ENCODE results near the gene STAB2. TPM values are rescaled to one million over a fixed set of nuclear protein-coding genes. Genes with fewer than 3 reads are reported as not detected.

STAB2 gene
- total and polyA plus RNA-seq, 4 donors, result 0.10 to 1.5 (median 0.58) TPM

DNA sequence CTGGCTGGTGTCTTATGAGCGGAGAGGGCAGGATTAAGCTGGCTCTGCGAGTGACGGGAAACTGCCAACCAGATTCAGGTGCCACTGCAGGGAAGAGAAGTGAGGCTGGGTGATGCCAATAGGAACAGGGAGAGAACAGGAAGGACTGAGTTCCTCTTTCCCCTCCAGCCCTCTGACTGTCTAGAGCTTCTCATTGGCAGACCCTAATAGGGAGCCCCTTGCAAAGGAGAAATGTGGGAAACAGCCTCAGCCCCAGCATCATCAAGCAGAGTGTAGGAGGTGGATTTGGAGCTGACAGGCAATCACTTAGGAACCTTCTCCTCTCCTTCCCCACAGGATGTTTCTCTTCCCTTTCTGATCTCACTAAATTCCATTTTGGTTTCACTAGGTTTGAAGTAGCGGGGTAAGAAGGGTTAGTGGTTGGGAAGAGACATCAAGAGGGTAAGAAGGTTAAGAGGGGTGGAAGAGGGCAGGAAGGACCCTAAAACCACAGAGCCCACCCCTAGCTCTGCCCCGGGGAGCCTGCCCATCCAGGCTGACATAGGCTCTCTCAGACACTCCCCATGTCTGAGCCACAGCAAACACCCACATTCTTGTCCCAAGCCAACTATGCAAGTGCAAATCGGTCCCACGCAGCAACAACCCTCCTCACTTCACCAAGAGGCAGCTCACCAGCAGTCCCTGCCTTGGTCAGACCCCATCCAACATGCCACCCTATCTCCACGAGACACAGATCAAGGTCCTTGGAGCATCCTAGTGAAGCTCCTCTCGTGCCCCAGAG, 111.1 kb downstream of the STAB2 start:
- Histone ChIP-seq H3K27ac (ENCODE audit: low read depth, low read length) (no peak overlapping the region), H3K4me1 (ENCODE audit: control insufficient read depth, insufficient read depth, low read length) (no peaks in the 10 kb centered on the region), H3K9me3 (ENCODE audit: control insufficient read depth, insufficient read depth, low read length) (no peaks in the 10 kb centered on the region), H3K27me3 (ENCODE audit: control insufficient read depth, insufficient read depth, low read length) (no peaks in the 10 kb centered on the region), H3K36me3 (ENCODE audit: control insufficient read depth, insufficient read depth, low read length) (no peaks in the 10 kb centered on the region), H3K4me3 (ENCODE audit: low read depth, low read length) (no peak overlapping the region)
- WGBS (ENCODE audit: insufficient coverage), result 74% methylated on average over 6 of the region's 9 CpGs
- no peak for DNase-seq (ENCODE audit: low read depth in 4 of 6, low spot score in 6 of 6)

GRCh38 chr12:103698752-103699560, 111.9 kb downstream of the STAB2 start:
- H3K27me3 ChIP-seq (ENCODE audit: control insufficient read depth, insufficient read depth, low read length), result no peaks in the 10 kb centered on the region
- H3K36me3 ChIP-seq (ENCODE audit: control insufficient read depth, insufficient read depth, low read length), result no peaks in the 10 kb centered on the region
- no peaks in the 10 kb centered on the region for H3K4me1 ChIP-seq (ENCODE audit: control insufficient read depth, insufficient read depth, low read length)
- no peak overlapping the region for H3K4me3 ChIP-seq (ENCODE audit: low read depth, low read length)
- no peak overlapping the region for H3K27ac ChIP-seq (ENCODE audit: low read depth, low read length)
- H3K9me3 ChIP-seq (ENCODE audit: control insufficient read depth, insufficient read depth, low read length), result no peaks in the 10 kb centered on the region
- DNase-seq (ENCODE audit: low read depth in 4 of 6, low spot score in 6 of 6), result no peak
- 73% methylated on average over 6 of the region's 9 CpGs for WGBS (ENCODE audit: insufficient coverage)

- WGBS (ENCODE audit: insufficient coverage), result 100% methylated on average over 1 of the region's 2 CpGs
- no peaks in the 10 kb centered on the region for H3K36me3 ChIP-seq (ENCODE audit: control insufficient read depth, insufficient read depth, low read length)
- H3K27ac ChIP-seq (ENCODE audit: low read depth, low read length), result no peak overlapping the region
- no peaks in the 10 kb centered on the region for H3K27me3 ChIP-seq (ENCODE audit: control insufficient read depth, insufficient read depth, low read length)
- no peaks in the 10 kb centered on the region for H3K4me1 ChIP-seq (ENCODE audit: control insufficient read depth, insufficient read depth, low read length)
- H3K9me3 ChIP-seq (ENCODE audit: control insufficient read depth, insufficient read depth, low read length), result no peaks in the 10 kb centered on the region
- H3K4me3 ChIP-seq (ENCODE audit: low read depth, low read length), result no peak overlapping the region
- no peak for DNase-seq (ENCODE audit: low read depth in 4 of 6, low spot score in 6 of 6)
Observed at GRCh38 chr12:103705098-103705497, 118.0 kb downstream of the STAB2 start.

DNA sequence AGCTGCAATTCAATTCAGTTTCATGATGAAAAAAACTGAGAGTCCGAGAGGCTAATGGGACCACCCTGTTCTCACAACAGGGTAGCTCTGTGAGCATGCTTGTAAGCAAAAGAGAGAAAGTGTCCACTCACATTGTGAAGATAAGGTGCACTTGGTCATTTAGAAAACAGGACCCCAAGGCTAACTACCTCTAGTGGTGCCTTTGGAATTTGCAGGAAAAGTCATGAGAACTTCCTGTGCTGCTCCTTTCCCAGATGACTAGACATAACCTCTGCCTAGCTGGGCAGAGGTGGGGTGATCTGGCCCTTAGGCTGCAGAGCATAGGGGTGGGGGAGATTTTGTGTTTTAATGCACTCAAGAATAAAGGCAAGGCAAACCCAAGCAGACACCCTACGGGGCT, 118.9 kb downstream of the STAB2 start:
- Histone ChIP-seq H3K36me3 (ENCODE audit: control insufficient read depth, insufficient read depth, low read length) (no peaks in the 10 kb centered on the region), H3K4me1 (ENCODE audit: control insufficient read depth, insufficient read depth, low read length) (no peaks in the 10 kb centered on the region), H3K4me3 (ENCODE audit: low read depth, low read length) (no peak overlapping the region), H3K9me3 (ENCODE audit: control insufficient read depth, insufficient read depth, low read length) (no peaks in the 10 kb centered on the region), H3K27ac (ENCODE audit: low read depth, low read length) (no peak overlapping the region), H3K27me3 (ENCODE audit: control insufficient read depth, insufficient read depth, low read length) (no peaks in the 10 kb centered on the region)
- WGBS (ENCODE audit: insufficient coverage), result 69% methylated on average over 2 of the region's 2 CpGs
- no peak for DNase-seq (ENCODE audit: low read depth in 4 of 6, low spot score in 6 of 6)

GRCh38 chr12:103707446-103707845, 120.4 kb downstream of the STAB2 start:
- DNase-seq (ENCODE audit: low read depth in 4 of 6, low spot score in 6 of 6), result no peak

GRCh38 chr12:103710544-103710943, 123.5 kb downstream of the STAB2 start:
- WGBS (ENCODE audit: insufficient coverage), result 83% methylated on average over 1 of the region's 1 CpG
- no peak overlapping the region for H3K27ac ChIP-seq (ENCODE audit: low read depth, low read length)
- H3K9me3 ChIP-seq (ENCODE audit: control insufficient read depth, insufficient read depth, low read length), result no peaks in the 10 kb centered on the region
- H3K4me1 ChIP-seq (ENCODE audit: control insufficient read depth, insufficient read depth, low read length), result peaks cover 5% of the 10 kb centered on the region
- no peaks in the 10 kb centered on the region for H3K36me3 ChIP-seq (ENCODE audit: control insufficient read depth, insufficient read depth, low read length)
- H3K27me3 ChIP-seq (ENCODE audit: control insufficient read depth, insufficient read depth, low read length), result no peaks in the 10 kb centered on the region
- no peak overlapping the region for H3K4me3 ChIP-seq (ENCODE audit: low read depth, low read length)
- DNase-seq (ENCODE audit: low read depth in 4 of 6, low spot score in 6 of 6), result no peak

More at GRCh38 chr12:103707446-103707845, 120.4 kb downstream of the STAB2 start:
- no peak overlapping the region for H3K4me3 ChIP-seq (ENCODE audit: low read depth, low read length)
- no peak overlapping the region for H3K27ac ChIP-seq (ENCODE audit: low read depth, low read length)
- H3K4me1 ChIP-seq (ENCODE audit: control insufficient read depth, insufficient read depth, low read length), result peaks cover 5% of the 10 kb centered on the region
- H3K9me3 ChIP-seq (ENCODE audit: control insufficient read depth, insufficient read depth, low read length), result no peaks in the 10 kb centered on the region
- H3K36me3 ChIP-seq (ENCODE audit: control insufficient read depth, insufficient read depth, low read length), result no peaks in the 10 kb centered on the region
- no peaks in the 10 kb centered on the region for H3K27me3 ChIP-seq (ENCODE audit: control insufficient read depth, insufficient read depth, low read length)

DNA sequence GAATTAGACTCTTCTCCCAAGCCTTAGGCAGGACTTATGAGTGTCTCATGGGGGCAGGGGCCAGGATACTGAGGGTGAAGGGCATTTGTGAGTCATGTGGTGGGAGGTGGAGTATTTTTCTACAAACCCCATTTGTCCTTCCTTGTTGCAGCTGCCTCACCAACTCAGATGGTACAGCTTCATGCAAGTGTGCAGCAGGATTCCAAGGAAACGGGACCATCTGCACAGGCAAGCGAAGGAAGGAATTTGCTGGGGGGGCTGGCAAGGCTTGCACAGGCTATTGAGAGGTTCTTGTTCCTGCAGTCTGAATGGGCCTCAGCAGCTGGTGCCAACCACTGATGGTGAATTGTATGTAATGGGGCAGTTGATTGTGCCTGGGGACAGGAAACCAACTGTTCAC, 125.1 kb downstream of the STAB2 start:
- Histone ChIP-seq H3K9me3 (ENCODE audit: control insufficient read depth, insufficient read depth, low read length) (no peaks in the 10 kb centered on the region), H3K27ac (ENCODE audit: low read depth, low read length) (no peak overlapping the region), H3K4me3 (ENCODE audit: low read depth, low read length) (no peak overlapping the region), H3K36me3 (ENCODE audit: control insufficient read depth, insufficient read depth, low read length) (no peaks in the 10 kb centered on the region), H3K27me3 (ENCODE audit: control insufficient read depth, insufficient read depth, low read length) (no peaks in the 10 kb centered on the region), H3K4me1 (ENCODE audit: control insufficient read depth, insufficient read depth, low read length) (peaks cover 5% of the 10 kb centered on the region)
- peak; percentile 13 to 80 (median 48) for DNase-seq (ENCODE audit: low read depth in 4 of 6, low spot score in 6 of 6)
- WGBS (ENCODE audit: insufficient coverage), result 34% methylated on average over 2 of the region's 2 CpGs

GRCh38 chr12:103715494-103715893, 128.4 kb downstream of the STAB2 start:
- peaks cover 5% of the 10 kb centered on the region for H3K4me1 ChIP-seq (ENCODE audit: control insufficient read depth, insufficient read depth, low read length)
- H3K4me3 ChIP-seq (ENCODE audit: low read depth, low read length), result no peak overlapping the region
- no peak overlapping the region for H3K27ac ChIP-seq (ENCODE audit: low read depth, low read length)
- H3K9me3 ChIP-seq (ENCODE audit: control insufficient read depth, insufficient read depth, low read length), result no peaks in the 10 kb centered on the region
- H3K36me3 ChIP-seq (ENCODE audit: control insufficient read depth, insufficient read depth, low read length), result no peaks in the 10 kb centered on the region
- H3K27me3 ChIP-seq (ENCODE audit: control insufficient read depth, insufficient read depth, low read length), result no peaks in the 10 kb centered on the region
- 93% methylated on average over 4 of the region's 4 CpGs for WGBS (ENCODE audit: insufficient coverage)
- DNase-seq (ENCODE audit: low read depth in 4 of 6, low spot score in 6 of 6), result no peak

DNA sequence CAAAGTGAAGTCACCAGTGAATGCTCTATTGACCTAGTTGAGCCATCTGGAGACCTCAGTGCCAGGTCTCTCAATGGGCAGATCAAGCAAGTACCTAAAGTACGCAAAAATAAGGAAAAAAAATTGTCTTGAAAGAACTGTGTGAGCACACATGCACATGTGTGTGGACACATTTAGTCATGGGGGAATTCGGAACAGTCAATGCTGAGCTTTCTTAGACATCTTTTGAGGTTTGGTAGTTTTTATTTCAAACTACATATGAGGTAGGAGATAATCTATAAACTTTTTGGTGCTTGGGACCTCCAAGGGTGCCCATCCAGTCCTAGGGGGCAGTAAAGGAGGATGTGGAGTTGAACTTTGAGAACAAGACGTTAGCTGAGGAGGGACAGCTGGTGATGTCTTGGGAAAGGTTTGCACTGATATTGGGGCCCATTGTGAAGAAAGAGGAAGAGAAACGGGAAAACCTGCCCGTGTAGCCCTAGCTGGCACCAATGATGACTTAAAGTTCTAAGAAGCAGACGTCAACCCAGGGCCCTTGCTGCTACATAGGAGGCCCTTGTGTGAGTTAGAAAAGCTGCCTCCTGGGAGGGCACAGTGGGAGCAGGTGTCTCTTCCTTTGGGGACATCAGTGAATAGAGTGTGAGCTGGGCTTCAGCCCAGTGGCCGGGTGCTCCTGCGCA, 129.6 kb downstream of the STAB2 start:
- no peaks in the 10 kb centered on the region for H3K36me3 ChIP-seq (ENCODE audit: control insufficient read depth, insufficient read depth, low read length)
- no peaks in the 10 kb centered on the region for H3K27me3 ChIP-seq (ENCODE audit: control insufficient read depth, insufficient read depth, low read length)
- H3K4me1 ChIP-seq (ENCODE audit: control insufficient read depth, insufficient read depth, low read length), result peaks cover 5% of the 10 kb centered on the region
- no peaks in the 10 kb centered on the region for H3K9me3 ChIP-seq (ENCODE audit: control insufficient read depth, insufficient read depth, low read length)
- WGBS (ENCODE audit: insufficient coverage), result 87% methylated on average over 7 of the region's 8 CpGs
- no peak for DNase-seq (ENCODE audit: low read depth in 4 of 6, low spot score in 6 of 6)
- no peak overlapping the region for H3K27ac ChIP-seq (ENCODE audit: low read depth, low read length)
- H3K4me3 ChIP-seq (ENCODE audit: low read depth, low read length), result no peak overlapping the region

All from spinal cord (tissue), 10 donors.